ENCODE data around the gene CEP128.

CEP128 gene

GRCh38 chr14:80536456-80536855, 405.1 kb downstream of the CEP128 start:
- DNase-seq (ENCODE audit: low spot score in 2 of 2) = no peak
- Histone ChIP-seq H3K9me3 (no peaks in the 10 kb centered on the region), H3K36me3 (replicated peaks) (no peaks in the 10 kb centered on the region), H3K4me3 (no peak overlapping the region), H3K4me1 (no peaks in the 10 kb centered on the region), H3K27me3 (ENCODE audit: low read depth) (no peaks in the 10 kb centered on the region)
- in situ Hi-C loops (cut with MboI; ENCODE audit: low sequenced_read_pairs) = no loop called here

GRCh38 chr14:80535171-80535570, 406.4 kb downstream of the CEP128 start:
- no peaks in the 10 kb centered on the region for H3K36me3 ChIP-seq (replicated peaks)
- no peaks in the 10 kb centered on the region for H3K4me1 ChIP-seq
- no peak for DNase-seq (ENCODE audit: low spot score in 2 of 2)
- no peaks in the 10 kb centered on the region for H3K9me3 ChIP-seq
- no peak overlapping the region for H3K4me3 ChIP-seq
- H3K27me3 ChIP-seq (ENCODE audit: low read depth) = no peaks in the 10 kb centered on the region
- in situ Hi-C loops (cut with MboI; ENCODE audit: low sequenced_read_pairs) = no loop called here

- in situ Hi-C loops (cut with MboI; ENCODE audit: low sequenced_read_pairs) = no loop called here
- Histone ChIP-seq H3K27me3 (ENCODE audit: low read depth) (no peaks in the 10 kb centered on the region), H3K9me3 (no peaks in the 10 kb centered on the region), H3K4me3 (no peak overlapping the region), H3K36me3 (replicated peaks) (no peaks in the 10 kb centered on the region), H3K4me1 (no peaks in the 10 kb centered on the region)
- DNase-seq (ENCODE audit: low spot score in 2 of 2) = no peak
These were observed 417.9 kb downstream of the CEP128 start for GRCh38 chr14:80523518-80524117.

- no peak for DNase-seq (ENCODE audit: low spot score in 2 of 2)
- in situ Hi-C loops (cut with MboI; ENCODE audit: low sequenced_read_pairs) = no loop called here
- no peaks in the 10 kb centered on the region for H3K9me3 ChIP-seq
These were observed 418.6 kb downstream of the CEP128 start for GRCh38 chr14:80522936-80523335.

GRCh38 chr14:80522411-80522810, 419.1 kb downstream of the CEP128 start:
- DNase-seq (ENCODE audit: low spot score in 2 of 2) = no peak
- in situ Hi-C loops (cut with MboI; ENCODE audit: low sequenced_read_pairs) = no loop called here
- no peaks in the 10 kb centered on the region for H3K27me3 ChIP-seq (ENCODE audit: low read depth)
- no peaks in the 10 kb centered on the region for H3K4me1 ChIP-seq
- no peaks in the 10 kb centered on the region for H3K36me3 ChIP-seq (replicated peaks)
- no peak overlapping the region for H3K4me3 ChIP-seq
- no peaks in the 10 kb centered on the region for H3K9me3 ChIP-seq

More at GRCh38 chr14:80522936-80523335, 418.6 kb downstream of the CEP128 start:
- H3K36me3 ChIP-seq (replicated peaks) = no peaks in the 10 kb centered on the region
- no peaks in the 10 kb centered on the region for H3K27me3 ChIP-seq (ENCODE audit: low read depth)
- H3K4me1 ChIP-seq = no peaks in the 10 kb centered on the region
- H3K4me3 ChIP-seq = no peak overlapping the region

- Histone ChIP-seq H3K4me1 (no peaks in the 10 kb centered on the region), H3K9me3 (no peaks in the 10 kb centered on the region), H3K27me3 (ENCODE audit: low read depth) (no peaks in the 10 kb centered on the region), H3K36me3 (replicated peaks) (no peaks in the 10 kb centered on the region), H3K4me3 (no peak overlapping the region)
- in situ Hi-C loops (cut with MboI; ENCODE audit: low sequenced_read_pairs) = no loop called here
- DNase-seq (ENCODE audit: low spot score in 2 of 2) = no peak
These were observed 420.1 kb downstream of the CEP128 start for GRCh38 chr14:80521456-80521855.

GRCh38 chr14:80519002-80519401, 422.5 kb downstream of the CEP128 start:
- no peaks in the 10 kb centered on the region for H3K36me3 ChIP-seq (replicated peaks)
- H3K27me3 ChIP-seq (ENCODE audit: low read depth) = no peaks in the 10 kb centered on the region
- in situ Hi-C loops (cut with MboI; ENCODE audit: low sequenced_read_pairs) = no loop called here
- H3K9me3 ChIP-seq = no peaks in the 10 kb centered on the region
- no peak for DNase-seq (ENCODE audit: low spot score in 2 of 2)
- no peaks in the 10 kb centered on the region for H3K4me1 ChIP-seq
- H3K4me3 ChIP-seq = no peak overlapping the region

- in situ Hi-C loops (cut with MboI; ENCODE audit: low sequenced_read_pairs) = no loop called here
- no peak for DNase-seq (ENCODE audit: low spot score in 2 of 2)
- Histone ChIP-seq H3K36me3 (replicated peaks) (no peaks in the 10 kb centered on the region), H3K4me1 (no peaks in the 10 kb centered on the region), H3K9me3 (no peaks in the 10 kb centered on the region), H3K4me3 (no peak overlapping the region), H3K27me3 (ENCODE audit: low read depth) (no peaks in the 10 kb centered on the region)
These were observed 423.4 kb downstream of the CEP128 start for GRCh38 chr14:80518173-80518572.

GRCh38 chr14:80507292-80507869, 434.2 kb downstream of the CEP128 start:
- no peaks in the 10 kb centered on the region for H3K36me3 ChIP-seq (replicated peaks)
- H3K27me3 ChIP-seq (ENCODE audit: low read depth) = no peaks in the 10 kb centered on the region
- H3K4me1 ChIP-seq = no peaks in the 10 kb centered on the region
- DNase-seq (ENCODE audit: low spot score in 2 of 2) = no peak
- no peaks in the 10 kb centered on the region for H3K9me3 ChIP-seq
- H3K4me3 ChIP-seq = no peak overlapping the region
- in situ Hi-C loops (cut with MboI; ENCODE audit: low sequenced_read_pairs) = no loop called here

GRCh38 chr14:80504781-80505180, 436.8 kb downstream of the CEP128 start:
- Histone ChIP-seq H3K4me3 (no peak overlapping the region), H3K36me3 (replicated peaks) (no peaks in the 10 kb centered on the region), H3K9me3 (no peaks in the 10 kb centered on the region), H3K27me3 (ENCODE audit: low read depth) (no peaks in the 10 kb centered on the region), H3K4me1 (no peaks in the 10 kb centered on the region)
- in situ Hi-C loops (cut with MboI; ENCODE audit: low sequenced_read_pairs) = no loop called here
- DNase-seq (ENCODE audit: low spot score in 2 of 2) = no peak

- no peaks in the 10 kb centered on the region for H3K4me1 ChIP-seq
- H3K36me3 ChIP-seq (replicated peaks) = no peaks in the 10 kb centered on the region
- no peak for DNase-seq (ENCODE audit: low spot score in 2 of 2)
- in situ Hi-C loops (cut with MboI; ENCODE audit: low sequenced_read_pairs) = no loop called here
- H3K9me3 ChIP-seq = no peaks in the 10 kb centered on the region
- no peak overlapping the region for H3K4me3 ChIP-seq
- no peaks in the 10 kb centered on the region for H3K27me3 ChIP-seq (ENCODE audit: low read depth)
These were observed 443.0 kb downstream of the CEP128 start for GRCh38 chr14:80498533-80498932.

GRCh38 chr14:80496090-80496489, 445.4 kb downstream of the CEP128 start:
- no peaks in the 10 kb centered on the region for H3K27me3 ChIP-seq (ENCODE audit: low read depth)
- no peaks in the 10 kb centered on the region for H3K36me3 ChIP-seq (replicated peaks)
- no peaks in the 10 kb centered on the region for H3K4me1 ChIP-seq
- H3K4me3 ChIP-seq = no peak overlapping the region
- in situ Hi-C loops (cut with MboI; ENCODE audit: low sequenced_read_pairs) = no loop called here
- DNase-seq (ENCODE audit: low spot score in 2 of 2) = no peak
- H3K9me3 ChIP-seq = no peaks in the 10 kb centered on the region

GRCh38 chr14:80494769-80495168, 446.8 kb downstream of the CEP128 start:
- H3K4me3 ChIP-seq = no peak overlapping the region
- H3K9me3 ChIP-seq = no peaks in the 10 kb centered on the region
- no peaks in the 10 kb centered on the region for H3K27me3 ChIP-seq (ENCODE audit: low read depth)
- no peaks in the 10 kb centered on the region for H3K36me3 ChIP-seq (replicated peaks)
- no peaks in the 10 kb centered on the region for H3K4me1 ChIP-seq
- DNase-seq (ENCODE audit: low spot score in 2 of 2) = no peak
- in situ Hi-C loops (cut with MboI; ENCODE audit: low sequenced_read_pairs) = no loop called here

- H3K4me1 ChIP-seq = no peaks in the 10 kb centered on the region
- H3K4me3 ChIP-seq = no peak overlapping the region
- in situ Hi-C loops (cut with MboI; ENCODE audit: low sequenced_read_pairs) = no loop called here
- no peaks in the 10 kb centered on the region for H3K9me3 ChIP-seq
- no peaks in the 10 kb centered on the region for H3K27me3 ChIP-seq (ENCODE audit: low read depth)
- H3K36me3 ChIP-seq (replicated peaks) = no peaks in the 10 kb centered on the region
- DNase-seq (ENCODE audit: low spot score in 2 of 2) = no peak
These were observed 447.9 kb downstream of the CEP128 start for GRCh38 chr14:80493620-80494019.

- Histone ChIP-seq H3K27me3 (ENCODE audit: low read depth) (no peaks in the 10 kb centered on the region), H3K9me3 (no peaks in the 10 kb centered on the region), H3K36me3 (replicated peaks) (no peaks in the 10 kb centered on the region), H3K4me1 (no peaks in the 10 kb centered on the region), H3K4me3 (no peak overlapping the region)
- DNase-seq (ENCODE audit: low spot score in 2 of 2) = no peak
- in situ Hi-C loops (cut with MboI; ENCODE audit: low sequenced_read_pairs) = no loop called here
These were observed 449.9 kb downstream of the CEP128 start for GRCh38 chr14:80491650-80492049.

Data from HAP-1 (cell line).